HepG2 (cell line): ENCODE data around the gene LTB4R2. TPM values are rescaled to one million over a fixed set of nuclear protein-coding genes. Genes with fewer than 3 reads are reported as not detected.

Experiments
- CHD4 ChIP-seq: fragments of 200-600 bp; sonication (generic); IDR thresholded peaks from 2 replicates; pipeline ENCODE4 v1.7.0; 2017; ENCODE audit warnings: mild to moderate bottlenecking, low read length, borderline replicate concordance
- DNMT1 ChIP-seq: sonication (generic); formaldehyde crosslinking; IDR thresholded peaks from 2 replicates; pipeline ENCODE4 v1.5.1; 2020; ENCODE audit warnings: mild to moderate bottlenecking, missing genetic modification reagents
- MAFG ChIP-seq: sonication (generic); formaldehyde crosslinking; IDR thresholded peaks from 2 replicates; pipeline ENCODE4 v1.5.1; 2020; ENCODE audit warnings: mild to moderate bottlenecking, missing genetic modification reagents
- MAZ ChIP-seq, 2 experiments: sonication (generic) in 1 of 2; formaldehyde crosslinking in 1 of 2; IDR thresholded peaks; 2 replicates each; pipeline versions ENCODE4 v1.5.0 to v1.6.1; 2012 to 2020; ENCODE audit warnings: low read depth in 2 of 2, mild to moderate bottlenecking in 2 of 2, borderline replicate concordance in 1 of 2, improper control_type of control experiment in 1 of 2, low read length in 1 of 2, missing genetic modification reagents in 1 of 2, moderate library complexity in 1 of 2
- NCOA2 ChIP-seq: sonication (generic); formaldehyde crosslinking; IDR thresholded peaks from 2 replicates; pipeline ENCODE4 v1.8.0; 2022; ENCODE audit warnings: inconsistent platforms
- PHB2 ChIP-seq: fragments of 450-650 bp; IDR thresholded peaks from 2 replicates; pipeline ENCODE4 v1.6.1; 2018; ENCODE audit not compliant: partially characterized antibody
- POLR2AphosphoS2 ChIP-seq: IDR thresholded peaks from 2 replicates; pipeline ENCODE4 v1.6.1; 2011; ENCODE audit warnings: low read depth, low read length, improper control_type of control experiment
- RELA ChIP-seq: sonication (generic); formaldehyde crosslinking; IDR thresholded peaks from 2 replicates; pipeline ENCODE4 v1.4.0; 2020; ENCODE audit warnings: missing genetic modification reagents
- SKI ChIP-seq: fragments of 450-650 bp; IDR thresholded peaks from one replicate; pipeline ENCODE4 v1.6.1; 2018; ENCODE audit warnings: mild to moderate bottlenecking; ENCODE audit not compliant: partially characterized antibody
- STAT5B ChIP-seq: sonication (generic); formaldehyde crosslinking; IDR thresholded peaks from 2 replicates; pipeline ENCODE4 v1.4.0; 2020; ENCODE audit warnings: missing genetic modification reagents
- TGIF2 ChIP-seq: IDR thresholded peaks from 2 replicates; pipeline ENCODE4 v1.6.1; 2016; ENCODE audit warnings: control low read depth, missing compliant biosample characterization
- THYN1 ChIP-seq: sonication (generic); formaldehyde crosslinking; IDR thresholded peaks from 2 replicates; pipeline ENCODE4 v1.8.1; 2023; ENCODE audit warnings: low read depth, mild to moderate bottlenecking, moderate library complexity, missing genetic modification reagents, borderline replicate concordance
- ZBTB10 ChIP-seq: sonication (generic); formaldehyde crosslinking; IDR thresholded peaks from 2 replicates; pipeline ENCODE4 v1.4.0; 2020; ENCODE audit warnings: missing genetic modification reagents, borderline replicate concordance
- ZFP36L1 ChIP-seq: sonication (generic); formaldehyde crosslinking; IDR thresholded peaks from 2 replicates; pipeline ENCODE4 v1.8.0; 2022; ENCODE audit warnings: mild to moderate bottlenecking, missing genetic modification reagents, moderate library complexity
- ZNF121 ChIP-seq: sonication (generic); formaldehyde crosslinking; IDR thresholded peaks from 2 replicates; pipeline ENCODE4 v1.5.0; 2020; ENCODE audit warnings: mild to moderate bottlenecking, missing genetic modification reagents
- ZNF607 ChIP-seq: sonication (generic); formaldehyde crosslinking; IDR thresholded peaks from 2 replicates; pipeline ENCODE4 v1.5.1; 2020; ENCODE audit warnings: missing genetic modification reagents, mild to moderate bottlenecking, borderline replicate concordance
- ZNF710 ChIP-seq: sonication (generic); formaldehyde crosslinking; IDR thresholded peaks from 2 replicates; pipeline ENCODE4 v1.5.0; 2020; ENCODE audit warnings: mild to moderate bottlenecking, missing genetic modification reagents, borderline replicate concordance
- polyA plus RNA-seq, 8 experiments: library from polyadenylated mRNA; depleted of rRNA in 3 of 8; stranded (reverse) in 7 of 8; unstranded in 1 of 8; fragments of >200 nt; fragmentation: Illumina TruSeq in 4 of 8; extraction: Trizol in 4 of 8; gene quantifications; 2 replicates each; pipeline versions ENCODE4 v1.2.1 to v1.2.3, GENCODE V29; 2011 to 2016; ENCODE audit warnings: low read depth in 4 of 8, missing spikeins in 1 of 8, mixed read lengths in 1 of 8; ENCODE audit not compliant: insufficient read depth in 1 of 8
- total RNA-seq, 5 experiments: library from RNA; depleted of rRNA; stranded (reverse); fragments of >200 nt; fragmentation: Illumina TruSeq; extraction: Trizol; gene quantifications; 2 replicates each; pipeline ENCODE4 v1.2.3, GENCODE V29; 2016; ENCODE audit warnings: low read depth in 1 of 5
- TF ChIP-seq, protein P1 (sequence below), 2 experiments: sonication (generic) in 1 of 2; formaldehyde crosslinking in 1 of 2; IDR thresholded peaks; 2 replicates each; pipeline versions ENCODE4 v1.5.1 to v1.6.1; 2011 to 2020; ENCODE audit warnings: borderline replicate concordance in 1 of 2, low read depth in 1 of 2, low read length in 1 of 2, mild to moderate bottlenecking in 1 of 2, missing genetic modification reagents in 1 of 2, moderate library complexity in 1 of 2
- TF ChIP-seq, protein P2 (sequence below): sonication (generic); formaldehyde crosslinking; IDR thresholded peaks from 2 replicates; pipeline ENCODE4 v1.8.1; 2023; ENCODE audit warnings: mild to moderate bottlenecking, missing genetic modification reagents
- TF ChIP-seq, protein P3 (sequence below): sonication (generic); formaldehyde crosslinking; IDR thresholded peaks from 2 replicates; pipeline ENCODE4 v1.4.0; 2020; ENCODE audit warnings: missing genetic modification reagents

LTB4R2 gene
- total and polyA plus RNA-seq, 2 of the 13 experiments (the other 11 are each of a cell fraction or from before 2014, with no cell fraction given), result 3.9 to 6.9 TPM

- TF ChIP-seq, protein P1, sequence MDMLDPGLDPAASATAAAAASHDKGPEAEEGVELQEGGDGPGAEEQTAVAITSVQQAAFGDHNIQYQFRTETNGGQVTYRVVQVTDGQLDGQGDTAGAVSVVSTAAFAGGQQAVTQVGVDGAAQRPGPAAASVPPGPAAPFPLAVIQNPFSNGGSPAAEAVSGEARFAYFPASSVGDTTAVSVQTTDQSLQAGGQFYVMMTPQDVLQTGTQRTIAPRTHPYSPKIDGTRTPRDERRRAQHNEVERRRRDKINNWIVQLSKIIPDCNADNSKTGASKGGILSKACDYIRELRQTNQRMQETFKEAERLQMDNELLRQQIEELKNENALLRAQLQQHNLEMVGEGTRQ (IDR thresholded peaks at IDR 0.05; ENCODE audit: low read depth, low read length), result peak; percentile 25; the same call in 1 of the 2 replicates
- TF ChIP-seq, protein P1 (CRISPR knock-in tag; IDR thresholded peaks at IDR 0.05; ENCODE audit: borderline replicate concordance), result peak; percentile 15; the same call in 1 of the 2 replicates
- TF ChIP-seq NCOA2 (CRISPR knock-in tag) (peak; percentile 86), MAZ (IDR thresholded peaks at IDR 0.05; ENCODE audit: borderline replicate concordance, low read depth, low read length) (peak; percentile 100), MAZ (CRISPR knock-in tag; IDR thresholded peaks at IDR 0.05; ENCODE audit: low read depth) (peak; percentile 99), ZNF121 (CRISPR knock-in tag) (no peak), STAT5B (CRISPR knock-in tag) (peak; percentile 95), PHB2 (no peak), DNMT1 (CRISPR knock-in tag) (no peak), SKI (peak; percentile 59), THYN1 (CRISPR knock-in tag) (0 out of 2 replicates have a peak, but pooled peaks have one; percentile 91), ZBTB10 (CRISPR knock-in tag) (no peak; the same call in 1 of the 2 replicates), MAFG (CRISPR knock-in tag) (no peak), ZNF607 (CRISPR knock-in tag) (peak; percentile 54), ZNF710 (CRISPR knock-in tag) (peak; percentile 95), CHD4 (peak; percentile 90; the same call in 1 of the 2 replicates), TGIF2 (CRISPR knock-in tag) (peak; percentile 74), RELA (CRISPR knock-in tag) (peak; percentile 59; the same call in 1 of the 2 replicates), ZFP36L1 (CRISPR knock-in tag) (peak; percentile 91), POLR2AphosphoS2 (no peak)
- TF ChIP-seq, protein P2, sequence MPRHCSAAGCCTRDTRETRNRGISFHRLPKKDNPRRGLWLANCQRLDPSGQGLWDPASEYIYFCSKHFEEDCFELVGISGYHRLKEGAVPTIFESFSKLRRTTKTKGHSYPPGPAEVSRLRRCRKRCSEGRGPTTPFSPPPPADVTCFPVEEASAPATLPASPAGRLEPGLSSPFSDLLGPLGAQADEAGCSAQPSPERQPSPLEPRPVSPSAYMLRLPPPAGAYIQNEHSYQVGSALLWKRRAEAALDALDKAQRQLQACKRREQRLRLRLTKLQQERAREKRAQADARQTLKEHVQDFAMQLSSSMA (CRISPR knock-in tag), result peak; percentile 5; the same call in 1 of the 2 replicates
- TF ChIP-seq, protein P3, sequence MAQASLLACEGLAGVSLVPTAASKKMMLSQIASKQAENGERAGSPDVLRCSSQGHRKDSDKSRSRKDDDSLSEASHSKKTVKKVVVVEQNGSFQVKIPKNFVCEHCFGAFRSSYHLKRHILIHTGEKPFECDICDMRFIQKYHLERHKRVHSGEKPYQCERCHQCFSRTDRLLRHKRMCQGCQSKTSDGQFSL (CRISPR knock-in tag), result no peak
These were observed 2.2 kb upstream of the LTB4R2 start, which contains the start of gene CIDEB (continued) for GRCh38 chr14:24307575-24308341.
